HG03457 (cell line): ENCODE data around the gene PHLDB2.

Experiments used
- ATAC-seq: cut with Tn5 transposase; IDR thresholded peaks from one replicate; pipeline ENCODE4 v1.9.1; 2021; ENCODE audit warnings: moderate number of reproducible peaks; ENCODE audit not compliant: unreplicated experiment

Gene PHLDB2

GRCh38 chr3:111956449-111956848 is 97.4 kb downstream of the PHLDB2 start:
- no peak for ATAC-seq

- no peak for ATAC-seq
Measured at GRCh38 chr3:111956995-111957734, 98.1 kb downstream of the PHLDB2 start.

GRCh38 chr3:111961461-111962164 is 102.5 kb downstream of the PHLDB2 start:
- ATAC-seq: no peak

GRCh38 chr3:111963424-111963823 is 104.4 kb downstream of the PHLDB2 start:
- ATAC-seq: no peak

- no peak for ATAC-seq
Measured at GRCh38 chr3:111965484-111965883, 106.4 kb downstream of the PHLDB2 start.

- no peak for ATAC-seq
Measured at GRCh38 chr3:111967068-111967467, 108.0 kb downstream of the PHLDB2 start.

GRCh38 chr3:111967651-111968274 is 108.7 kb downstream of the PHLDB2 start:
- peak; percentile 84 for ATAC-seq

GRCh38 chr3:111968319-111969054 is 109.4 kb downstream of the PHLDB2 start:
- ATAC-seq: no peak

GRCh38 chr3:111970376-111970775 is 111.3 kb downstream of the PHLDB2 start:
- no peak for ATAC-seq

GRCh38 chr3:111971533-111972130 is 112.6 kb downstream of the PHLDB2 start:
- ATAC-seq: no peak

GRCh38 chr3:111972891-111973290 is 113.8 kb downstream of the PHLDB2 start:
- no peak for ATAC-seq

- no peak for ATAC-seq
Measured at GRCh38 chr3:111975131-111975530, 116.1 kb downstream of the PHLDB2 start.

GRCh38 chr3:111976254-111976653 is 117.2 kb downstream of the PHLDB2 start:
- ATAC-seq: no peak

- ATAC-seq: peak; percentile 94
Measured at GRCh38 chr3:111978583-111979433, 119.7 kb downstream of the PHLDB2 start, which contains the start of gene ABHD10. Gene ABHD10 (plus strand): TSS chr3:111979026. CDS start chr3:111979062, 36 bp downstream.

- ATAC-seq: peak; percentile 26
Measured at GRCh38 chr3:111979434-111980038, 120.5 kb downstream of the PHLDB2 start.

- ATAC-seq: no peak
Measured at GRCh38 chr3:111980716-111981456, 121.8 kb downstream of the PHLDB2 start.

- ATAC-seq: no peak
Measured at GRCh38 chr3:111981457-111981763, 122.3 kb downstream of the PHLDB2 start.

GRCh38 chr3:111984636-111985298 is 125.7 kb downstream of the PHLDB2 start:
- no peak for ATAC-seq
